Caco-2 (cell line): ENCODE data around the gene SPAM1. TPM values are rescaled to one million over a fixed set of nuclear protein-coding genes. Genes with fewer than 3 reads are reported as not detected.

Experiments
- BruUV-seq: library from RNA; stranded (reverse); fragments of 400-500 nt; replicated peaks from 2 replicates; lab custom pipeline; 2021; lab: Mats Ljungman, UMichigan
- CTCF ChIA-PET: fragments of 300-600 bp; sonication (Branson Sonifier 250); formaldehyde crosslinking; loops from one replicate; lab custom pipeline; 2022; ENCODE audit warnings: antibody characterized with exemption; lab: Charles Lee
- POLR2A ChIA-PET: fragments of 300-600 bp; sonication (Branson Sonifier 250); formaldehyde crosslinking; loops from one replicate; lab custom pipeline; 2022; ENCODE audit warnings: antibody characterized with exemption; lab: Charles Lee
- DNase-seq, 2 experiments: peaks; one replicate each; pipeline versions ENCODE4 v3.0.0 to v3.0.0-alpha.2; 2020 to 2022
- H3K27me3 ChIP-seq: replicated peaks from 2 replicates; pipeline ENCODE4 v1.6.0; 2011; ENCODE audit warnings: low read length; ENCODE audit not compliant: control insufficient read depth, insufficient read depth
- H3K36me3 ChIP-seq: 2 replicates; pipeline ENCODE4 v1.5.1; 2011; ENCODE audit warnings: low read length; ENCODE audit not compliant: control insufficient read depth, insufficient read depth
- H3K4me1 ChIP-seq: fragments of 250-450 bp; sonication (Bioruptor Pico); 2 replicates; pipeline ENCODE4 v1.5.1; 2020; ENCODE audit warnings: mild to moderate bottlenecking
- H3K4me3 ChIP-seq: 2 replicates; pipeline ENCODE4 v1.5.1; 2011; ENCODE audit warnings: low read depth, mild to moderate bottlenecking, control low read depth, low read length
- H3K9me3 ChIP-seq: fragments of 250-450 bp; sonication (Bioruptor Pico); 2 replicates; pipeline ENCODE4 v1.5.1; 2020; ENCODE audit warnings: mild to moderate bottlenecking, moderate library complexity
- H3K27ac Mint-ChIP-seq: one replicate; pipeline ENCODE4 v1.8.0; 2022; ENCODE audit warnings: mixed read lengths; ENCODE audit not compliant: unreplicated experiment
- H3K27me3 Mint-ChIP-seq: one replicate; pipeline ENCODE4 v1.8.0; 2022; ENCODE audit warnings: mixed read lengths; ENCODE audit not compliant: insufficient read depth, unreplicated experiment
- H3K36me3 Mint-ChIP-seq: one replicate; pipeline ENCODE4 v1.8.0; 2022; ENCODE audit warnings: mild to moderate bottlenecking, mixed read lengths; ENCODE audit not compliant: insufficient read depth, unreplicated experiment
- H3K4me1 Mint-ChIP-seq: one replicate; pipeline ENCODE4 v1.8.0; 2022; ENCODE audit warnings: low read depth, mixed read lengths; ENCODE audit not compliant: unreplicated experiment
- H3K4me3 Mint-ChIP-seq: one replicate; pipeline ENCODE4 v1.8.0; 2022; ENCODE audit warnings: mild to moderate bottlenecking, moderate library complexity, mixed read lengths; ENCODE audit not compliant: unreplicated experiment
- H3K9me3 Mint-ChIP-seq: one replicate; pipeline ENCODE4 v1.8.0; 2022; ENCODE audit warnings: mixed read lengths; ENCODE audit not compliant: unreplicated experiment
- intact Hi-C: fragments of 100-400 bp; cut with micrococcal nuclease; formaldehyde crosslinking; loops from one replicate; pipeline ENCODE4 v1.10.0; 2022; ENCODE audit not compliant: unreplicated experiment
- total RNA-seq: library from RNA; stranded (reverse); gene quantifications from 2 replicates; pipeline ENCODE4 v1.2.3, GENCODE V29; 2022
- TF ChIP-seq, protein P1 (sequence below), 2 experiments: fragments of 200-600 bp in 1 of 2; IDR thresholded peaks; 1 replicate in 1 of 2; 2 replicates in 1 of 2; pipeline versions ENCODE4 v1.5.1 to v1.8.0; 2011 to 2022; ENCODE audit warnings: antibody characterized with exemption in 1 of 2, control low read depth in 1 of 2, inconsistent platforms in 1 of 2, low read depth in 1 of 2, low read length in 1 of 2, mild to moderate bottlenecking in 1 of 2, moderate library complexity in 1 of 2; ENCODE audit not compliant: insufficient read depth in 1 of 2, severe bottlenecking in 1 of 2, unreplicated experiment in 1 of 2

SPAM1 gene
- total RNA-seq, 1 experiment from 2014 or later: not detected

DNA sequence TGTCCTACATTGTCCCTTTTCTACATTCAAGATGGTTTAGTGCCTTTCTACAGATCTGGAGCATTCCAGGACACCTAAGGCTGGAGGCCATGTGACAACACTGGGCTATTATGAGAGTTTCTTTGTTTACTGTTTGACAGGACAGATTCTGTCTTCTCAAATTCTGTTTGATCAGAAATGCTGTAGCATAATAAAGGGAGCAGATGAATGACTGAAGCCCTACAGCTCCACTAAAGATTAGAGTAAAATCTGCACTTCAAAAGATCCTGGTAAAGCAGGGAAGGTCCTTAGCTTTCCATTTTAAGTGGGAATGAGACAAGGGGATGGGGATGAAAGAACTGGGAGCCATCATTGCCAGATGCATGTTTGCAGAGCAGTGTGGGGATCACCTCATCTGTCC lies 69.4 kb downstream of the SPAM1 start:
- Histone ChIP-seq H3K36me3 (no peaks in the 10 kb centered on the region), H3K4me1 (no peaks in the 10 kb centered on the region), H3K9me3 (no peaks in the 10 kb centered on the region), H3K4me3 (no peak overlapping the region), H3K27me3 (no peaks in the 10 kb centered on the region)
- no peaks in the 10 kb centered on the region for H3K36me3 Mint-ChIP-seq
- POLR2A ChIA-PET: no interaction called here
- no peak overlapping the region for H3K27ac Mint-ChIP-seq
- no peaks in the 10 kb centered on the region for H3K27me3 Mint-ChIP-seq
- intact Hi-C loops: no loop called here
- DNase-seq: no peak
- peaks cover 12% of the 10 kb centered on the region for H3K9me3 Mint-ChIP-seq
- peaks cover 8% of the 10 kb centered on the region for H3K4me1 Mint-ChIP-seq
- no peak overlapping the region for H3K4me3 Mint-ChIP-seq
- TF ChIP-seq, protein P1, sequence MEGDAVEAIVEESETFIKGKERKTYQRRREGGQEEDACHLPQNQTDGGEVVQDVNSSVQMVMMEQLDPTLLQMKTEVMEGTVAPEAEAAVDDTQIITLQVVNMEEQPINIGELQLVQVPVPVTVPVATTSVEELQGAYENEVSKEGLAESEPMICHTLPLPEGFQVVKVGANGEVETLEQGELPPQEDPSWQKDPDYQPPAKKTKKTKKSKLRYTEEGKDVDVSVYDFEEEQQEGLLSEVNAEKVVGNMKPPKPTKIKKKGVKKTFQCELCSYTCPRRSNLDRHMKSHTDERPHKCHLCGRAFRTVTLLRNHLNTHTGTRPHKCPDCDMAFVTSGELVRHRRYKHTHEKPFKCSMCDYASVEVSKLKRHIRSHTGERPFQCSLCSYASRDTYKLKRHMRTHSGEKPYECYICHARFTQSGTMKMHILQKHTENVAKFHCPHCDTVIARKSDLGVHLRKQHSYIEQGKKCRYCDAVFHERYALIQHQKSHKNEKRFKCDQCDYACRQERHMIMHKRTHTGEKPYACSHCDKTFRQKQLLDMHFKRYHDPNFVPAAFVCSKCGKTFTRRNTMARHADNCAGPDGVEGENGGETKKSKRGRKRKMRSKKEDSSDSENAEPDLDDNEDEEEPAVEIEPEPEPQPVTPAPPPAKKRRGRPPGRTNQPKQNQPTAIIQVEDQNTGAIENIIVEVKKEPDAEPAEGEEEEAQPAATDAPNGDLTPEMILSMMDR (IDR thresholded peaks at IDR 0.05; ENCODE audit: insufficient read depth in 1 of 2, low read depth in 1 of 2, low read length in 1 of 2, severe bottlenecking in 1 of 2, unreplicated experiment in 1 of 2): no peak
- CTCF ChIA-PET: no interaction called here
- no TSS peak for BruUV-seq

DNA sequence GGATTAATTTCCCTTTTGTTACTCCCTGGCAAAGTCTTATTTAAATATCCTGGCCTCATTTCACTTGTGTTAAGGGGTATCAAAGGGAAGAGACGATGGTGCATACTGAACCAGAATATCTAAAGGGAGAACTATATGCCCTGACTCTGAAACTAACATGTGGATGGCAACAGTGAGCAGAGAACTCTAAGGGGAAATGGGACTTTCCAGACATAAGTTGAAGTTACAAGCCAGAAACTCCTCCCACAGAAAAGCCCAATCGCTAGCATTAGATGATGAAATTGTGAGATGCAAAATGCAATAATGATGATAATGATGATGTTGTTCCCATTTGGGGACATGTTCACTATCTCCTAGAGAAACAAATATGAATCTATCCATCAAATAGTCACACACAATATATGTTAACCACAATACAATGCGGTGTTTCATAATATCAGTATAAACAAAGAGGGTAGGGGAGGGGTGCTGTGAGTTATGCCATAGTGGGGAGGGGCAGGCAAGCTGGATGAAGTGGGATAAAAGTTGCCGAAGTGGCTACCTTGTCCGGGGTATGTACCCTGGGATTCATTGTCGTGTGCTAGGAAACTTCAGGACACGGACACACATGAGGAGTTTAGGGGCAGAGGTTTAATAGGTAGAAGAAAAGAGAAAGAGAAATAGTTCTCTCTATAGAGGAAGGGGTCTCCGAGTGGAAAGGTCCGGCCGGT lies 70.7 kb downstream of the SPAM1 start:
- POLR2A ChIA-PET: no interaction called here
- intact Hi-C loops: no loop called here
- H3K4me3 Mint-ChIP-seq: no peak overlapping the region
- H3K4me1 Mint-ChIP-seq: peaks cover 8% of the 10 kb centered on the region
- no peak for DNase-seq
- Histone ChIP-seq H3K4me3 (no peak overlapping the region), H3K36me3 (no peaks in the 10 kb centered on the region), H3K27me3 (no peaks in the 10 kb centered on the region), H3K4me1 (no peaks in the 10 kb centered on the region), H3K9me3 (no peaks in the 10 kb centered on the region)
- no peak overlapping the region for H3K27ac Mint-ChIP-seq
- H3K9me3 Mint-ChIP-seq: no peaks in the 10 kb centered on the region
- no peaks in the 10 kb centered on the region for H3K36me3 Mint-ChIP-seq
- TF ChIP-seq, protein P1 (IDR thresholded peaks at IDR 0.05; ENCODE audit: insufficient read depth in 1 of 2, low read depth in 1 of 2, low read length in 1 of 2, severe bottlenecking in 1 of 2, unreplicated experiment in 1 of 2): no peak
- H3K27me3 Mint-ChIP-seq: no peaks in the 10 kb centered on the region
- BruUV-seq: no TSS peak
- CTCF ChIA-PET: no interaction called here

DNA sequence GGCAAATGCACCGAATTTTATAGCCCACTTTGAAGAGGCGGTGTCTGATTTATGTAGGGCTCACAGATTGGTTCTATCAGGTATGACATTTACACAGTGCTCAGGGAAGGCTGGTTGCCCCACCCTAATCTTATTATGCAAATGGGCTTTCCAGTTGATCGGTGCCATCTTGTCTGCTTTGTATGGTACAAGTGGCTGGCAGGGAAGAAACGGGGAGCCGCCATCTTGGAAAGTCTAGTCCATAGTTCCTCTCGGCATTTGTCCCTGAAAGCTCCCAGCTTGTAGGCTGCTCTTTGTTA lies 71.2 kb downstream of the SPAM1 start:
- POLR2A ChIA-PET: no interaction called here
- intact Hi-C loops: no loop called here

More for the DNA sequence above, 71.2 kb downstream of the SPAM1 start:
- Mint-ChIP-seq H3K27me3 (no peaks in the 10 kb centered on the region), H3K27ac (no peak overlapping the region), H3K4me1 (peaks cover 8% of the 10 kb centered on the region), H3K36me3 (no peaks in the 10 kb centered on the region), H3K4me3 (no peak overlapping the region), H3K9me3 (no peaks in the 10 kb centered on the region)
- TF ChIP-seq, protein P1 (IDR thresholded peaks at IDR 0.05; ENCODE audit: insufficient read depth in 1 of 2, low read depth in 1 of 2, low read length in 1 of 2, severe bottlenecking in 1 of 2, unreplicated experiment in 1 of 2): no peak
- BruUV-seq: no TSS peak
- CTCF ChIA-PET: interaction anchor here (0.6 kb wide), 1 partner anchor 227 kb away, joined by 3 read pairs; no protein-coding TSS in a partner anchor
- Histone ChIP-seq H3K36me3 (no peaks in the 10 kb centered on the region), H3K9me3 (no peaks in the 10 kb centered on the region), H3K4me3 (no peak overlapping the region), H3K27me3 (no peaks in the 10 kb centered on the region), H3K4me1 (no peaks in the 10 kb centered on the region)
- DNase-seq: no peak
